Breast epithelium (tissue), 3 donors: ENCODE data around the gene FHOD3.

Experiments used
- POLR2A ChIP-seq: fragments of 450-650 bp; IDR thresholded peaks from one replicate; pipeline ENCODE4 v1.6.1; 2016; ENCODE audit warnings: antibody characterized with exemption, mild to moderate bottlenecking, moderate library complexity
- POLR2AphosphoS5 ChIP-seq, 3 donors: sonication (generic); formaldehyde crosslinking; IDR thresholded peaks; one replicate each; pipeline ENCODE4 v1.6.1; 2017; ENCODE audit warnings: antibody characterized with exemption in 3 of 3
- TF ChIP-seq, protein P1 (sequence below), 3 donors: fragments of 450-650 bp; IDR thresholded peaks; one replicate each; pipeline ENCODE4 v1.5.1; 2016 to 2017; ENCODE audit warnings: antibody characterized with exemption in 3 of 3, mild to moderate bottlenecking in 3 of 3, moderate library complexity in 3 of 3

DNA sequence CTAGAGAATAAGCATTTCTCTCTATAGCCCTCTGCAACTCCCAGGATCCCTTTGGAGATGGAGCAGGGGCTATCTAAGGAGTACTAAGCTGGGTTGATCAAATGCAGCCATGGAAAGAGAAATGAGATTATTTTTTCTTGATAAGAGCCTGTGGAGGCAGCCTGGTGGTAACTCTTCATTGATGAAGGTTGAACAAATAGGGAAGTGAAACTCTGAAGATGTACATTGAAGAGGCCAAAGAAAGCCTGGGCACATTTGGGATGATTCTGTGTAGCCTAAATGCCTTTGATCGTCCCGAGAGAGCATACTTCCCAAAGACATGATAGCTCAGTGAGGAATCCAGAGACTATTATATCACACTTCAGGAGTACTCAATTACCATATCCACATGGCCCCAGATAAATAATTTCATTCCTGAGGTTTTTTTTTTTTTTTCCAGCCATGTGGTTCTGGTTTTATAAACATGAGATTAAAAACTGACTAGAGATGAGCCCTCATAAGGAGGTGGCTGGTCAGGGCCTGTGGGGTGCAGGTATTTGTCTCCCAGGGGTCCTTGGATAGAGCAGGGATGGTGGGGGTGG lies 338.8 kb downstream of the FHOD3 start:
- TF ChIP-seq, protein P1, sequence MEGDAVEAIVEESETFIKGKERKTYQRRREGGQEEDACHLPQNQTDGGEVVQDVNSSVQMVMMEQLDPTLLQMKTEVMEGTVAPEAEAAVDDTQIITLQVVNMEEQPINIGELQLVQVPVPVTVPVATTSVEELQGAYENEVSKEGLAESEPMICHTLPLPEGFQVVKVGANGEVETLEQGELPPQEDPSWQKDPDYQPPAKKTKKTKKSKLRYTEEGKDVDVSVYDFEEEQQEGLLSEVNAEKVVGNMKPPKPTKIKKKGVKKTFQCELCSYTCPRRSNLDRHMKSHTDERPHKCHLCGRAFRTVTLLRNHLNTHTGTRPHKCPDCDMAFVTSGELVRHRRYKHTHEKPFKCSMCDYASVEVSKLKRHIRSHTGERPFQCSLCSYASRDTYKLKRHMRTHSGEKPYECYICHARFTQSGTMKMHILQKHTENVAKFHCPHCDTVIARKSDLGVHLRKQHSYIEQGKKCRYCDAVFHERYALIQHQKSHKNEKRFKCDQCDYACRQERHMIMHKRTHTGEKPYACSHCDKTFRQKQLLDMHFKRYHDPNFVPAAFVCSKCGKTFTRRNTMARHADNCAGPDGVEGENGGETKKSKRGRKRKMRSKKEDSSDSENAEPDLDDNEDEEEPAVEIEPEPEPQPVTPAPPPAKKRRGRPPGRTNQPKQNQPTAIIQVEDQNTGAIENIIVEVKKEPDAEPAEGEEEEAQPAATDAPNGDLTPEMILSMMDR (IDR thresholded peaks at IDR 0.05) = no peak
- TF ChIP-seq POLR2AphosphoS5 (IDR thresholded peaks at IDR 0.05) = no peak
- TF ChIP-seq POLR2A = no peak
